ENCODE measurements around the gene GPRC5C. TPM values are rescaled to one million over a fixed set of nuclear protein-coding genes. Genes with fewer than 3 reads are reported as not detected.
"Not testable (repeated sequence)": the region's sequence is repeated elsewhere in the genome, so short reads cannot be mapped to it uniquely, and the experiment has no call there.

The GPRC5C gene
- total RNA-seq, 1 donor = 0.43 TPM

DNA sequence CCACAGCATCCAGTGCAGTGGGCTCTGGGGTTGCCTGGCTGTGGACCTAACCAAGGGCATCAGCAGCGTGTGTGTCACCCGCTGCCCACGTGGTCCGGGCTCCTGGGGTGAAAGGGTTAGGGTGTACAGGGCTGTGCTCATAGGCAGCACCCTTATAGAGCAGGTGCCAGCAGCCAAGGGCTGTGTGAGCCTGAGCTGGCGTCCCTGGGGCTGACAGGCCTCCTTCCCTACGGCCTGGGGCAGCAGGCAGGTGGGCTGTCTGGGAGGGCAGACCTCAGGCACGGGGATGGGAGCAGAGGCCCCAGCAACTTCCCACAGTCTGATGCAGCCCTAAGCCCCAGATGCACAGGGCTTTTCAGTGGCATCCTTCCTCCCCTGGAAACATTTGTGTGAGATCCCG, 48.4 kb downstream of the GPRC5C start:
- TF ChIP-seq, protein P1, sequence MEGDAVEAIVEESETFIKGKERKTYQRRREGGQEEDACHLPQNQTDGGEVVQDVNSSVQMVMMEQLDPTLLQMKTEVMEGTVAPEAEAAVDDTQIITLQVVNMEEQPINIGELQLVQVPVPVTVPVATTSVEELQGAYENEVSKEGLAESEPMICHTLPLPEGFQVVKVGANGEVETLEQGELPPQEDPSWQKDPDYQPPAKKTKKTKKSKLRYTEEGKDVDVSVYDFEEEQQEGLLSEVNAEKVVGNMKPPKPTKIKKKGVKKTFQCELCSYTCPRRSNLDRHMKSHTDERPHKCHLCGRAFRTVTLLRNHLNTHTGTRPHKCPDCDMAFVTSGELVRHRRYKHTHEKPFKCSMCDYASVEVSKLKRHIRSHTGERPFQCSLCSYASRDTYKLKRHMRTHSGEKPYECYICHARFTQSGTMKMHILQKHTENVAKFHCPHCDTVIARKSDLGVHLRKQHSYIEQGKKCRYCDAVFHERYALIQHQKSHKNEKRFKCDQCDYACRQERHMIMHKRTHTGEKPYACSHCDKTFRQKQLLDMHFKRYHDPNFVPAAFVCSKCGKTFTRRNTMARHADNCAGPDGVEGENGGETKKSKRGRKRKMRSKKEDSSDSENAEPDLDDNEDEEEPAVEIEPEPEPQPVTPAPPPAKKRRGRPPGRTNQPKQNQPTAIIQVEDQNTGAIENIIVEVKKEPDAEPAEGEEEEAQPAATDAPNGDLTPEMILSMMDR (IDR thresholded peaks at IDR 0.05; ENCODE audit: insufficient read depth, low read depth, low read length) = no peak
- no peak for DNase-seq (ENCODE audit: low read depth)
- no peak overlapping the region for H3K4me3 ChIP-seq (ENCODE audit: low read depth, low read length)

DNA sequence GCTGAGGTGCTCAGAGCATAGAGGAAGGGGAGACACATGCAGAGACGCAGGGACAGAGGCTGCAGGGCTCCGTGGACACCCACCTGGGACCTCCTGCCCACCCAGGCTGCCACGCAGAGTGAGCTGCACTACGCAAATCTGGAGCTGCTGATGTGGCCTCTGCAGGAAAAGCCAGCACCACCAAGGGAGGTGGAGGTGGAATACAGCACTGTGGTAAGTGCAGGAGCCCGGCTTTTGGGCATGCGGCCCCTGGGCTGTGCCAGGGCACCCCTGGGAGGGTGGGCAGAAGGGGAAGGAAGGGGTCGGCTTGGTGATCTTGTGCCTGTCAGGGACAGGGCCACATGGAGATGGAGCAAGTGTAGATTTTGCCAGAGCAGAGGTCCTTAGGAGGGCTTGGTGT, 49.7 kb downstream of the GPRC5C start:
- DNase-seq (ENCODE audit: low read depth) = no peak
- TF ChIP-seq, protein P1 (IDR thresholded peaks at IDR 0.05; ENCODE audit: insufficient read depth, low read depth, low read length) = no peak
- H3K4me3 ChIP-seq (ENCODE audit: low read depth, low read length) = no peak overlapping the region

GRCh38 chr17:74484066-74484465, 52.2 kb downstream of the GPRC5C start:
- no peak for DNase-seq (ENCODE audit: low read depth)
- TF ChIP-seq, protein P1 (IDR thresholded peaks at IDR 0.05; ENCODE audit: insufficient read depth, low read depth, low read length) = no peak
- H3K4me3 ChIP-seq (ENCODE audit: low read depth, low read length) = no peak overlapping the region

DNA sequence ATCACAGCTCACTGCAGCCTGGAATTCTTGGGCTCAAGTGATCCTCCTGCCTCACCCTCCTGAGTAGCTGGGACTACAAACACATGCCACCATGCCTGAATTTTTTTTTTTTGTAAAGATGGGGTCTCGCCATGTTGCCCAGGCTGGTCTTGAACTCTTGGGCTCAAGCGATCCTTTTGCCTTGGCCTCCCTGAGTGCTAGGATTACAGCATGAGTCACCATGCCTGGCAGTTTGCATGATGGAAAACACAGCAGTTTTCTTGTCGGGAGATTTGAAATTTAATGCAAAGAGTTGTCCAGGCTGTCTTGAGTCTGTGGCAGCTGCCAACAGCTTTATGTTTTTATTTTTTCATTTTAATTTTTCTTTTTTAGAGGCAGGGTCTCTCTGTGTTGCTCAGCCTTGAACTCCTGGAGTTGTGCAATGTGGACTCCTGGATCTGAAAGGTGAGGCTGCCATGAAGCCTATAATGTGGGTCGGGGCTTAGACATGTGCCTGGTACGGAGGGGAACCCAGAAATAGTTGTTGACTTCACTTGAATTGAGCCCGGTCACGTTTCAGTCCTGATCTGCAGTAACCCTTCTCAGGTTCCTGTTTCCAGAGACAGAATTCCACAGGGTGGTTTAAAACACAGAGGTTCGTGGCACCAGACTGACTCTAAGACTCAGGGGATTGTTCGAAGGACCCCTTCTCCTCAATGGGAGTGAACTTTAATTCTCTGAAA, 53.3 kb downstream of the GPRC5C start:
- H3K4me3 ChIP-seq (ENCODE audit: low read depth, low read length) = no peak overlapping the region
- TF ChIP-seq, protein P1 (IDR thresholded peaks at IDR 0.05; ENCODE audit: insufficient read depth, low read depth, low read length) = no peak
- no peak for DNase-seq (ENCODE audit: low read depth)

DNA sequence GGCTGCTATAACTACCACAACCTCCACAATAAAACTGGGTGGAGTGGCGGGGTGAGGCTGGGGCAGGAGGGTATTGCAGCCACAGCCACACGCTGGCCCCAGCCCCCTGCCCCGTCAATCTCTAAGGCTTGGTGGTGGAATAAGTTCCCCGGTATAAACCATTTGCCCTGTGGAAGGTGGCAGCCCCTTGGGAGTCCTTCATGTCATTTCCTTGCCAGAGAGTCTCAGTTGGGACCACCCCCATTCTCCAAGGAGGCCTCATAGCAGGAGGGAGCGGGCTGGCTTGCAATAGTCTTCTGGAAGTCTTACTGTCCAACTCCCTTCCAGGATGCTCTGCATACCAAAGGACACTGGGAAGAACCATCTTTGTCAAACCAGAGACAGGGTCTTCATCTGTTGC, 54.0 kb downstream of the GPRC5C start:
- no peak overlapping the region for H3K4me3 ChIP-seq (ENCODE audit: low read depth, low read length)
- TF ChIP-seq, protein P1 (IDR thresholded peaks at IDR 0.05; ENCODE audit: insufficient read depth, low read depth, low read length) = no peak
- DNase-seq (ENCODE audit: low read depth) = no peak

DNA sequence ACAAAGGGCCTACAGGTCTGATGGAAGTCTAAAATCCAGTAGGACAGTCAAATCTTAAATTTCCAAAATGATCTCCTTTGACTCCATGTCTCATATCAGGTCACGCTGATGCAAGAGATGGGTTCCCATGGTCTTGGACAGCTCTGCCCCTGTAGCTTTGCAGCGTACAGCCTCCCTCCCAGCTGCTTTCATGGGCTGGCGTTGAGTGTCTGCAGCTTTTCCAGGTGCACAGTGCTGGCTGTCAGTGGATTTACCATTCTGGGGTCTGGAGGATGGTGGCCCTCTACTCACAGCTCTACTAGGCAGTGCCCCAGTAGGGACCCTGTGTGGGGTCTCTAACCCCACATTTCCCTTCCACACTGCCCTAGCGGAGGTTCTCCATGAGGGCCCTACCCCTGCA, 56.4 kb downstream of the GPRC5C start:
- not testable (repeated sequence) for H3K4me3 ChIP-seq (ENCODE audit: low read depth, low read length); DNase-seq (ENCODE audit: low read depth)

GRCh38 chr17:74490716-74491115, 58.8 kb downstream of the GPRC5C start:
- H3K4me3 ChIP-seq (ENCODE audit: low read depth, low read length) = no peak overlapping the region
- TF ChIP-seq, protein P1 (IDR thresholded peaks at IDR 0.05; ENCODE audit: insufficient read depth, low read depth, low read length) = no peak
- DNase-seq (ENCODE audit: low read depth) = no peak

All from fibroblast of villous mesenchyme (primary cell).